Activated B cell treated with CpG ODN at 0.5 μM for 24 hours (primary cell): ENCODE data around the gene ABCB8. TPM values are rescaled to one million over a fixed set of nuclear protein-coding genes. Genes with fewer than 3 reads are reported as not detected.
"Not testable (repeated sequence)": the region's sequence is repeated elsewhere in the genome, so short reads cannot be mapped to it uniquely, and the experiment has no call there.

Experiments used
- ATAC-seq: fragments of 200-7000 bp; cut with Tn5 transposase; one replicate; pipeline ENCODE4 v1.10.0; 2021; ENCODE audit warnings: low read depth, mild to moderate bottlenecking, moderate library complexity
- CTCF ChIA-PET: fragments of 350-600 bp; sonication (Branson Sonifier 250); formaldehyde crosslinking; loops from one replicate; lab custom pipeline; 2021; ENCODE audit warnings: antibody characterized with exemption; lab: Charles Lee
- POLR2A ChIA-PET: fragments of 350-600 bp; sonication (Branson Sonifier 250); formaldehyde crosslinking; loops from one replicate; lab custom pipeline; 2021; ENCODE audit warnings: antibody characterized with exemption; lab: Charles Lee
- DNase-seq: peaks from one replicate; pipeline ENCODE4 v3.0.0; 2022
- H3K27ac Mint-ChIP-seq: one replicate; pipeline ENCODE4 v1.8.0; 2020; ENCODE audit warnings: mixed read lengths
- H3K27me3 Mint-ChIP-seq: one replicate; pipeline ENCODE4 v1.8.0; 2021; ENCODE audit warnings: mixed read lengths
- H3K36me3 Mint-ChIP-seq: one replicate; pipeline ENCODE4 v1.8.0; 2021; ENCODE audit warnings: low read depth, mixed read lengths
- H3K4me1 Mint-ChIP-seq: one replicate; pipeline ENCODE4 v1.8.0; 2021; ENCODE audit warnings: mixed read lengths
- H3K4me3 Mint-ChIP-seq: one replicate; pipeline ENCODE4 v1.8.0; 2020; ENCODE audit warnings: mild to moderate bottlenecking, mixed read lengths
- H3K9me3 Mint-ChIP-seq: one replicate; pipeline ENCODE4 v1.8.0; 2020; ENCODE audit warnings: mixed read lengths
- CTCF ChIP-seq: fragments of 200-600 bp; IDR thresholded peaks from one replicate; pipeline ENCODE4 v1.8.0; 2022; ENCODE audit warnings: antibody characterized with exemption, mild to moderate bottlenecking
- intact Hi-C: fragments of 100-400 bp; cut with micrococcal nuclease; formaldehyde crosslinking; loops from one replicate; pipeline ENCODE4 v1.15.1; 2024
- total RNA-seq: library from RNA; stranded (reverse); gene quantifications from 2 replicates; pipeline ENCODE4 v1.2.3, GENCODE V29; 2022

ABCB8 gene
- total RNA-seq, 1 donor from 2014 or later, result 46.5 TPM

- Mint-ChIP-seq H3K36me3 (peaks cover 5% of the 10 kb centered on the region), H3K27ac (no peak within 1 kb of the TSS), H3K4me1 (peaks cover 18% of the 10 kb centered on the region), H3K27me3 (peaks cover 37% of the 10 kb centered on the region), H3K9me3 (no peaks in the 10 kb centered on the region), H3K4me3 (no peak within 1 kb of the TSS)
- ChIA-PET CTCF (no interaction called here), POLR2A (no interaction called here)
- no peak for ATAC-seq
- intact Hi-C loops, result loop anchor here (5.0 kb wide), 3 partner anchors 617 to 1402 kb away; partner anchors contain the start of gene ZNF775
- DNase-seq, result no peak
- TF ChIP-seq CTCF, result no peak
These were observed 3.7 kb upstream of the ABCB8 start, which contains the start of gene ATG9B for GRCh38 chr7:151024435-151025056. Gene ATG9B, minus strand, starts transcription at chr7:151024494. Its CDS starts 71 bp downstream, at chr7:151024423.

DNA sequence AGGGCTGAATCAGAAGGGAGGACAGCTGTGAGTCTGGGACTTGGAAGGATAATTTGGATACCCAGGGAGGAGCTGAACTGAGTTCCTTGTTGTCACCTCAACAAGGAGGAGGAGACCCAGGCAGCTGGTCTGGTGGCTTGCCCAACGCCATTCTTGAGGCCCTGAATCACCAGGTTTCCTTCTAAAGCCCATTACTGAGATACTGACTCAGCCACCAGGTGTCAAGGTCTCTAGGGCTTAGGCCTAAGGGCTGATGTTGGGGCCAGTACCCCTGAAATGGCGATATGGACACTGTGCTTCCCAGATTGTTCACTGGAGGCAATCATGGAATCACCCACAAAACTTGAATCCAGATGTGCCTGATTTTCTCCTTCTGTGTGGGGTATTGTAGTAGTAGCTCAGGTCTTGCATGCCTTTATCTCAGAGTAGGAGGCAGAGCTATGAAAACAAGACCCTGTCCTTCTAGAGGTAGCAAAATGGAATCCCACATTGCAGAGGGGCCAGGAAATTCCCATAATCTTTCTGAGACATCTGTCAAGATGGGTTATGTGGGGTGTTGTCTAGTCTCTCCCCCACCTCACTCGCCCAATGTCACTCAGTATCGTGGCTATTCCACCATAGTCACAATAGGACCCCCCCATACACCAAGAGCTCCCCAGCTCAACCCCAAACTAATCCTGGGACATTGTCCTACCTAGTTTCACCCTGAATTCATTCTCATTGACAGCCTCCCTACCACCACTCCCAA is 2.2 kb upstream of the ABCB8 start:
- ChIA-PET POLR2A (interaction anchor here (0.6 kb wide), 1 partner anchor 182 kb away, joined by 3 read pairs; no protein-coding TSS in a partner anchor), CTCF (interaction anchor here (1.3 to 3.9 kb wide), 2 partner anchors 8 to 40 kb away, joined by 3 to 25 read pairs; no protein-coding TSS in a partner anchor)
- DNase-seq (no peak), ATAC-seq (no peak)
- H3K27me3 Mint-ChIP-seq, result peaks cover 22% of the 10 kb centered on the region
- peaks cover 6% of the 10 kb centered on the region for H3K36me3 Mint-ChIP-seq
- no peak for TF ChIP-seq CTCF
- no peak overlapping the region for H3K4me3 Mint-ChIP-seq
- no peak overlapping the region for H3K27ac Mint-ChIP-seq
- intact Hi-C loops, result loop anchor here (5.0 kb wide), 3 partner anchors 619 to 1404 kb away; partner anchors contain the start of gene ZNF775
- H3K9me3 Mint-ChIP-seq, result no peaks in the 10 kb centered on the region
- H3K4me1 Mint-ChIP-seq, result peaks cover 22% of the 10 kb centered on the region

GRCh38 chr7:151026771-151027727 is 1.2 kb upstream of the ABCB8 start:
- H3K4me3 Mint-ChIP-seq, result peak overlapping the region; percentile 96
- peaks cover 22% of the 10 kb centered on the region for H3K4me1 Mint-ChIP-seq
- H3K27ac Mint-ChIP-seq, result peak overlapping the region; percentile 97
- not testable (repeated sequence) for H3K9me3 Mint-ChIP-seq, ATAC-seq, DNase-seq
- intact Hi-C loops, result loop anchor here (5.0 kb wide), 3 partner anchors 620 to 1405 kb away; partner anchors contain the start of gene ZNF775
- peaks cover 15% of the 10 kb centered on the region for H3K27me3 Mint-ChIP-seq
- peaks cover 13% of the 10 kb centered on the region for H3K36me3 Mint-ChIP-seq
- ChIA-PET POLR2A (interaction anchor here (0.6 to 2.2 kb wide), 7 partner anchors 8 to 181 kb away, joined by 3 to 21 read pairs (median 11); partner anchors contain the start of genes FASTK, SLC4A2 and TMUB1), CTCF (interaction anchor here (1.3 to 3.9 kb wide), 2 partner anchors 9 to 41 kb away, joined by 3 to 25 read pairs; no protein-coding TSS in a partner anchor)

GRCh38 chr7:151027728-151028130 is 521 bp upstream of the ABCB8 start:
- Mint-ChIP-seq H3K4me3 (peak overlapping the region; percentile 96), H3K27me3 (peaks cover 15% of the 10 kb centered on the region), H3K36me3 (peaks cover 14% of the 10 kb centered on the region), H3K27ac (peak overlapping the region; percentile 97), H3K4me1 (peaks cover 22% of the 10 kb centered on the region)
- intact Hi-C loops, result loop anchor here (1.0 to 5.0 kb wide), 11 partner anchors 9 to 1405 kb away; partner anchors contain the start of genes ABCF2, NUB1, TMUB1 and ZNF775
- H3K9me3 Mint-ChIP-seq, DNase-seq: not testable (repeated sequence)
- ChIA-PET CTCF (interaction anchor here (1.2 to 3.9 kb wide), 3 partner anchors 10 to 83 kb away, joined by 3 to 25 read pairs (median 3); no protein-coding TSS in a partner anchor), POLR2A (interaction anchor here (0.6 to 2.2 kb wide), 13 partner anchors 9 to 1190 kb away, joined by 3 to 21 read pairs (median 4); partner anchors contain the start of genes FASTK, NUB1, SLC4A2 and TMUB1)
- ATAC-seq, result peak; percentile 6

- ATAC-seq (no peak), DNase-seq (no peak)
- no peaks in the 10 kb centered on the region for H3K9me3 Mint-ChIP-seq
- peaks cover 14% of the 10 kb centered on the region for H3K36me3 Mint-ChIP-seq
- peaks cover 9% of the 10 kb centered on the region for H3K27me3 Mint-ChIP-seq
- POLR2A ChIA-PET, result interaction anchor here (0.9 to 2.2 kb wide), 10 partner anchors 10 to 1191 kb away, joined by 3 to 21 read pairs (median 4); partner anchors contain the start of genes FASTK, NUB1, SLC4A2 and ZNF862
- intact Hi-C loops, result loop anchor here (1.0 to 5.0 kb wide), 11 partner anchors 11 to 1407 kb away; partner anchors contain the start of genes ABCF2, NUB1, TMUB1 and ZNF775
- peak overlapping the region; percentile 96 for H3K4me3 Mint-ChIP-seq
- no peak for TF ChIP-seq CTCF
- peak overlapping the region; percentile 97 for H3K27ac Mint-ChIP-seq
- CTCF ChIA-PET, result interaction anchor here (1.0 to 3.9 kb wide), 4 partner anchors 11 to 82 kb away, joined by 3 to 25 read pairs (median 3); no protein-coding TSS in a partner anchor
- peaks cover 22% of the 10 kb centered on the region for H3K4me1 Mint-ChIP-seq
These were observed 775 bp downstream of the ABCB8 start for GRCh38 chr7:151028948-151029501.
